Neural cell (in vitro differentiated cells): ENCODE results near the gene SNHG17. TPM values are rescaled to one million over a fixed set of nuclear protein-coding genes. Genes with fewer than 3 reads are reported as not detected.
"Not testable (repeated sequence)": the region's sequence is repeated elsewhere in the genome, so short reads cannot be mapped to it uniquely, and the experiment has no call there.

Experiments
- H2AFZ ChIP-seq: fragments of 200-600, 300-800 bp; sonication (generic), shearing (Covaris generic); 2 replicates; pipeline ENCODE4 v1.6.0; 2014; ENCODE audit warnings: low read depth, mild to moderate bottlenecking, antibody characterized with exemption, low read length, moderate library complexity
- H3F3A ChIP-seq: fragments of 200-600 bp; shearing (Covaris generic); 2 replicates; pipeline ENCODE4 v1.6.1; 2016; ENCODE audit warnings: mild to moderate bottlenecking, moderate library complexity, mixed read lengths, antibody characterized with exemption, low read length; ENCODE audit not compliant: insufficient read depth, poor library complexity, severe bottlenecking
- H3K27ac ChIP-seq: fragments of 200-600, 300-800 bp; sonication (generic), shearing (Covaris generic); 2 replicates; pipeline ENCODE4 v1.5.1; 2014; ENCODE audit warnings: mild to moderate bottlenecking, low read length, moderate library complexity
- H3K27me3 ChIP-seq: fragments of 300-800, 200-600 bp; sonication (generic), shearing (Covaris generic); 2 replicates; pipeline ENCODE4 v1.6.0; 2014; ENCODE audit warnings: mild to moderate bottlenecking, low read depth, low read length, moderate library complexity; ENCODE audit not compliant: insufficient read depth
- H3K36me3 ChIP-seq: fragments of 300-800, 200-600 bp; sonication (generic), shearing (Covaris generic); 2 replicates; pipeline ENCODE4 v1.5.1; 2014; ENCODE audit warnings: mild to moderate bottlenecking, antibody characterized with exemption, low read length, moderate library complexity; ENCODE audit not compliant: insufficient read depth
- H3K4me2 ChIP-seq: fragments of 300-800, 200-600 bp; sonication (generic), shearing (Covaris generic); 2 replicates; pipeline ENCODE4 v1.6.0; 2014; ENCODE audit warnings: mild to moderate bottlenecking, low read length
- H3K4me3 ChIP-seq: fragments of 300-800, 200-600 bp; sonication (generic), shearing (Covaris generic); 2 replicates; pipeline ENCODE4 v1.5.1; 2014; ENCODE audit warnings: mild to moderate bottlenecking, low read length, moderate library complexity
- H3K79me2 ChIP-seq: fragments of 200-600 bp; shearing (Covaris generic); replicated peaks from 2 replicates; pipeline ENCODE4 v1.6.0; 2014; ENCODE audit warnings: mild to moderate bottlenecking, low read length, moderate library complexity; ENCODE audit not compliant: insufficient read depth
- H3K9ac ChIP-seq: fragments of 300-800, 200-600 bp; sonication (generic), shearing (Covaris generic); 2 replicates; pipeline ENCODE4 v1.6.1; 2016; ENCODE audit warnings: mild to moderate bottlenecking, low read length, mixed read lengths
- H3K9me2 ChIP-seq: fragments of 200-600 bp; shearing (Covaris generic); 2 replicates; pipeline ENCODE4 v1.6.1; 2016; ENCODE audit warnings: mild to moderate bottlenecking, low read length, mixed read lengths; ENCODE audit not compliant: insufficient read depth
- H3K9me3 ChIP-seq: fragments of 200-600, 300-800 bp; sonication (generic), shearing (Covaris generic); 2 replicates; pipeline ENCODE4 v1.6.1; 2016; ENCODE audit warnings: mild to moderate bottlenecking, mixed run types, low read length, moderate library complexity, mixed read lengths
- H4K20me1 ChIP-seq: fragments of 200-600 bp; shearing (Covaris generic); 2 replicates; pipeline ENCODE4 v1.6.1; 2016; ENCODE audit warnings: mild to moderate bottlenecking, mixed run types; ENCODE audit not compliant: insufficient read depth
- CTCF ChIP-seq: fragments of 450-650 bp; IDR thresholded peaks from 2 replicates; pipeline ENCODE4 v1.5.1; 2014; ENCODE audit warnings: antibody characterized with exemption, mild to moderate bottlenecking, moderate library complexity; ENCODE audit not compliant: poor library complexity, severe bottlenecking
- EP300 ChIP-seq: fragments of 450-650 bp; conservative IDR thresholded peaks from 2 replicates; pipeline ENCODE4 v1.6.1; 2014; ENCODE audit warnings: antibody characterized with exemption, mild to moderate bottlenecking, moderate library complexity; ENCODE audit not compliant: poor library complexity, severe bottlenecking
- EZH2 ChIP-seq: fragments of 200-600, 300-800 bp; shearing (Covaris generic), sonication (generic); IDR thresholded peaks from 2 replicates; pipeline ENCODE4 v1.6.1; 2014; ENCODE audit warnings: antibody characterized with exemption, low read length, borderline replicate concordance, mild to moderate bottlenecking; ENCODE audit not compliant: insufficient read depth, poor library complexity, severe bottlenecking
- MXI1 ChIP-seq: fragments of 450-650 bp; conservative IDR thresholded peaks from 2 replicates; pipeline ENCODE4 v1.6.1; 2014; ENCODE audit warnings: antibody characterized with exemption, mild to moderate bottlenecking; ENCODE audit not compliant: poor library complexity, severe bottlenecking
- POLR2AphosphoS5 ChIP-seq: IDR thresholded peaks from 2 replicates; pipeline ENCODE4 v1.6.1; 2012
- RAD21 ChIP-seq: fragments of 450-650 bp; conservative IDR thresholded peaks from 2 replicates; pipeline ENCODE4 v1.6.1; 2014; ENCODE audit warnings: antibody characterized with exemption, mild to moderate bottlenecking, moderate library complexity
- SMC3 ChIP-seq: fragments of 450-650 bp; conservative IDR thresholded peaks from 2 replicates; pipeline ENCODE4 v1.6.1; 2014; ENCODE audit warnings: antibody characterized with exemption, mild to moderate bottlenecking, moderate library complexity; ENCODE audit not compliant: poor library complexity
- TAF1 ChIP-seq: IDR thresholded peaks from 2 replicates; pipeline ENCODE4 v1.6.1; 2012; ENCODE audit warnings: low read depth
- polyA plus RNA-seq: library from polyadenylated mRNA; depleted of rRNA; stranded (reverse); fragments of >200 nt; gene quantifications from 2 replicates; pipeline ENCODE4 v1.2.3, GENCODE V29; 2014
- TF ChIP-seq, protein P1 (sequence below): IDR thresholded peaks from 2 replicates; pipeline ENCODE4 v1.6.1; 2012; ENCODE audit warnings: borderline replicate concordance

Gene SNHG17
- polyA plus RNA-seq, 1 donor from 2014 or later = 23.1 TPM

DNA sequence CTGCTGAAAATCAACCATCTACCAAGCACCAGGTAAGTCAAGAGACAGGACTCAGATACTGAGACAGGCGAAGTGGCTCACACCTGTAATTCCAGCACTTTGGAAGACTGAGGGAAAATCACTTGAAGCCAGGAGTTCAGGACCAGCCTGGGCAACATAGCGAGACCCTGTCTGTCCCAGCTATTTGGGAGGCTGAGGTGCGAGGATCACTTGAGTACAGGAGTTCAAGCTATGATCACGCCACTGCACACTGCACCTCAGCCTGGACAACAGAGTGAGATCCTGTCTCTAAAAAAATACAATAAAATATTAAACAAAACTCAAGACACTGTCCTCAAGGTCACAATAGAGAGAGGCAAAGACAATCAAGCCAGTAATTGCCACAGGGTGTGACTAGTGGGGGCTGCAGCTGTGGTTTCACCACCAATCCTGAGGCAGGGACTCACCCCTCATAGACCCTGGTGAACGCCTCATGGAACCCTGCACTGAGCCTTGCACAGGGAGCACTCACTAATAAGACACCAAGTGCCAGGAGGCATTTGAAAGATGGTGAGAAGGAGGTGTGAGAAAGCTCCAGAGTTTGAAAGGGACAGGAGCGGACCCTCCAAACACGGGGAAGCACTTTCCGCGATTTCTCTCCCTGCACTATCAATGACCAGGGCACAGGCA, 1.7 kb downstream of the SNHG17 start:
- Histone ChIP-seq H3K36me3 (peaks cover 11% of the 10 kb centered on the region), H3K9me2 (no peaks in the 10 kb centered on the region), H3K9me3 (peaks cover 5% of the 10 kb centered on the region), H3K4me2 (no peak overlapping the region), H3K4me3 (peak overlapping the region; percentile 96), H3K9ac (no peak overlapping the region), H3K27me3 (no peaks in the 10 kb centered on the region), H2AFZ (no peak overlapping the region), H3K79me2 (peaks cover 23% of the 10 kb centered on the region), H3F3A (no peaks in the 10 kb centered on the region), H4K20me1 (no peaks in the 10 kb centered on the region), H3K27ac (no peak overlapping the region)
- TF ChIP-seq CTCF (no peak), POLR2AphosphoS5 (no peak), MXI1 (no peak), EP300 (no peak), SMC3 (no peak), EZH2 (no peak), RAD21 (no peak), TAF1 (no peak)
- TF ChIP-seq, protein P1, sequence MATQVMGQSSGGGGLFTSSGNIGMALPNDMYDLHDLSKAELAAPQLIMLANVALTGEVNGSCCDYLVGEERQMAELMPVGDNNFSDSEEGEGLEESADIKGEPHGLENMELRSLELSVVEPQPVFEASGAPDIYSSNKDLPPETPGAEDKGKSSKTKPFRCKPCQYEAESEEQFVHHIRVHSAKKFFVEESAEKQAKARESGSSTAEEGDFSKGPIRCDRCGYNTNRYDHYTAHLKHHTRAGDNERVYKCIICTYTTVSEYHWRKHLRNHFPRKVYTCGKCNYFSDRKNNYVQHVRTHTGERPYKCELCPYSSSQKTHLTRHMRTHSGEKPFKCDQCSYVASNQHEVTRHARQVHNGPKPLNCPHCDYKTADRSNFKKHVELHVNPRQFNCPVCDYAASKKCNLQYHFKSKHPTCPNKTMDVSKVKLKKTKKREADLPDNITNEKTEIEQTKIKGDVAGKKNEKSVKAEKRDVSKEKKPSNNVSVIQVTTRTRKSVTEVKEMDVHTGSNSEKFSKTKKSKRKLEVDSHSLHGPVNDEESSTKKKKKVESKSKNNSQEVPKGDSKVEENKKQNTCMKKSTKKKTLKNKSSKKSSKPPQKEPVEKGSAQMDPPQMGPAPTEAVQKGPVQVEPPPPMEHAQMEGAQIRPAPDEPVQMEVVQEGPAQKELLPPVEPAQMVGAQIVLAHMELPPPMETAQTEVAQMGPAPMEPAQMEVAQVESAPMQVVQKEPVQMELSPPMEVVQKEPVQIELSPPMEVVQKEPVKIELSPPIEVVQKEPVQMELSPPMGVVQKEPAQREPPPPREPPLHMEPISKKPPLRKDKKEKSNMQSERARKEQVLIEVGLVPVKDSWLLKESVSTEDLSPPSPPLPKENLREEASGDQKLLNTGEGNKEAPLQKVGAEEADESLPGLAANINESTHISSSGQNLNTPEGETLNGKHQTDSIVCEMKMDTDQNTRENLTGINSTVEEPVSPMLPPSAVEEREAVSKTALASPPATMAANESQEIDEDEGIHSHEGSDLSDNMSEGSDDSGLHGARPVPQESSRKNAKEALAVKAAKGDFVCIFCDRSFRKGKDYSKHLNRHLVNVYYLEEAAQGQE = no peak

DNA sequence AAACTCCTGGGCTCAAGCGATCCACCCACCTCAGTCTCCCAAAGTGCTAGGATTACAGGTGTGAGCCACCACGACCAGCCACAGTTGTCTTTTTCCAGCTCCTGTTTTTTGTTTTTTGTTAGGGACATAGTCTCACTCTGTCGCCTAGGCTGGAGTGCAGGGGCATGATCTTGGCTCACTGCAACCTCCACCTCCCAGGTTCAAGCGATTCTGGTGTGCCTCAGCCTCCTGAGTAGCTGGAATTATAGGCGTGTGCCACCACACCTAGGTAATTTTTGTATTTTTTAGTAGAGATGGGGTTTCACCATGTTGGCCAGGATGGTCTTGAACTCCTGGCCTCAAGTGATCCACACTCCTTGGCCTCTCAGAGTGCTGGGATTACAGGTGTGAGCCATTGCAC, 2.3 kb downstream of the SNHG17 start:
- H3K4me2 ChIP-seq, H3K27me3 ChIP-seq, H3K9me2 ChIP-seq, H4K20me1 ChIP-seq, H2AFZ ChIP-seq, H3K4me3 ChIP-seq, H3K9ac ChIP-seq, H3K9me3 ChIP-seq, H3K27ac ChIP-seq, H3F3A ChIP-seq: not testable (repeated sequence)
- Histone ChIP-seq H3K36me3 (peaks cover 11% of the 10 kb centered on the region), H3K79me2 (peaks cover 23% of the 10 kb centered on the region)

DNA sequence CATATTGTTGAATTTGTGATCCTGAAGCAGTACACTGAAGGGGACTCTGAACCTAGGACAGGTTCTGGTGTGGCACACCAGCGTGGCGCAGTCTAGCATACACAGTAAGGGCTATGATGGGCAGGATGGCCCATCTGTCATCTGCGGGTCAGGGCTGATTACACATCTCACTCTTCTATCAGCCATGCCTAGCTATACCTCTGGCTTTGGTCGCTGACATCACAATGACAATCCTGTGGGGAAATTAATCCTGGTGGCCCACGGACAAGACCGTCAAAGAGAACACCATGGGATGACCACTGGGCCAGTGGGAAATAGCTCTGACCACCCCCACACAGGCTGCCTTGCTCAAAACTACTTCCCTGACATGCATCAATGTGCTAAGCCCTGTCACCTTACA, 2.8 kb downstream of the SNHG17 start:
- Histone ChIP-seq H3K79me2 (peaks cover 23% of the 10 kb centered on the region), H3K9ac (no peak overlapping the region), H3K27me3 (no peaks in the 10 kb centered on the region), H3F3A (no peaks in the 10 kb centered on the region), H2AFZ (no peak overlapping the region), H3K36me3 (peaks cover 11% of the 10 kb centered on the region), H3K27ac (no peak overlapping the region), H3K4me3 (no peak overlapping the region), H4K20me1 (no peaks in the 10 kb centered on the region), H3K9me3 (peaks cover 5% of the 10 kb centered on the region), H3K4me2 (no peak overlapping the region), H3K9me2 (no peaks in the 10 kb centered on the region)
- TF ChIP-seq CTCF (no peak), EP300 (no peak), EZH2 (no peak), TAF1 (no peak), MXI1 (no peak)
- TF ChIP-seq, protein P1 = no peak
